ENCODE measurements around the gene UBE2S.

- no peak for TF ChIP-seq SIN3A (IDR thresholded peaks at IDR 0.05; ENCODE audit: borderline replicate concordance, insufficient read depth, low read length)
- TF ChIP-seq REST (IDR thresholded peaks at IDR 0.05; ENCODE audit: insufficient read depth in 1 of 2, low read depth in 2 of 2, low read length in 2 of 2) = no peak
- no peak for TF ChIP-seq TAF1 (IDR thresholded peaks at IDR 0.05; ENCODE audit: borderline replicate concordance, insufficient read depth, low read length)
- no peak for TF ChIP-seq POLR2AphosphoS5 (IDR thresholded peaks at IDR 0.05; ENCODE audit: low read depth, low read length)
- TF ChIP-seq FOXP2 (optimal IDR thresholded peaks at IDR 0.05; ENCODE audit: borderline replicate concordance, extremely low read depth, extremely low read length, insufficient read depth) = no peak
Observed at GRCh38 chr19:55369653-55370304, 37.8 kb downstream of the UBE2S start.
